Uterus (tissue), 4 donors: Measurements from ENCODE around the gene SMARCA4. TPM values are rescaled to one million over a fixed set of nuclear protein-coding genes. Genes with fewer than 3 reads are reported as not detected.

Source experiments
- DNase-seq, 2 donors: peaks; one replicate each; pipeline ENCODE4 v3.0.0-alpha.2; 2019 to 2020
- H3K27ac ChIP-seq, 2 donors: fragments of 200-600 bp; sonication (generic); 1 replicate in 1 of 2; 2 replicates in 1 of 2; pipeline ENCODE4 v1.5.1; 2016 to 2018
- H3K27me3 ChIP-seq, 2 donors: fragments of 200-600 bp; sonication (generic); one replicate each; pipeline ENCODE4 v1.5.1; 2018 to 2019; ENCODE audit warnings: control low read depth in 1 of 2
- H3K36me3 ChIP-seq, 2 donors: fragments of 200-600 bp; sonication (generic); one replicate each; pipeline ENCODE4 v1.5.1; 2019; ENCODE audit warnings: control low read depth in 1 of 2
- H3K4me1 ChIP-seq, 2 donors: fragments of 200-600 bp; sonication (generic); one replicate each; pipeline ENCODE4 v1.5.1; 2018 to 2019; ENCODE audit warnings: control low read depth in 1 of 2
- H3K4me3 ChIP-seq, 2 donors: fragments of 200-600 bp; sonication (generic); 1 replicate in 1 of 2; 2 replicates in 1 of 2; pipeline ENCODE4 v1.5.1; 2018 to 2019; ENCODE audit warnings: mild to moderate bottlenecking in 1 of 2
- H3K9me3 ChIP-seq, 2 donors: fragments of 200-600 bp; sonication (generic); one replicate each; pipeline ENCODE4 v1.5.1; 2019; ENCODE audit warnings: control low read depth in 1 of 2
- CTCF ChIP-seq, 4 experiments: fragments of 200-600 bp in 2 of 4; fragments of 450-650 bp in 2 of 4; sonication (generic) in 2 of 4; IDR thresholded peaks; one replicate each; pipeline ENCODE4 v1.5.1; 2016 to 2019; ENCODE audit warnings: antibody characterized with exemption in 4 of 4, mild to moderate bottlenecking in 2 of 4, moderate library complexity in 1 of 4
- POLR2A ChIP-seq, 2 donors: fragments of 450-650 bp; IDR thresholded peaks; one replicate each; pipeline ENCODE4 v1.6.1; 2016; ENCODE audit warnings: antibody characterized with exemption in 2 of 2, mild to moderate bottlenecking in 1 of 2, moderate library complexity in 1 of 2
- intact Hi-C: fragments of 100-400 bp; cut with DNase I; formaldehyde crosslinking; loops from one replicate; pipeline ENCODE4 v1.15.1; 2023; ENCODE audit warnings: low total_unique reads
- total RNA-seq, 4 donors: library from RNA; depleted of rRNA in 3 of 4; stranded (reverse); fragments of >200 nt in 3 of 4; gene quantifications; one replicate each; pipeline versions ENCODE4 v1.1.0 to v1.2.4, GENCODE V29; 2014 to 2023
- donor health status: DM: yes; HTN: yes; CAD: no.

SMARCA4 gene
- total RNA-seq, 4 donors from 2014 or later = 44.6 to 78.7 (median 76.2) TPM

GRCh38 chr19:10963865-10964264 is 3.0 kb downstream of the SMARCA4 start:
- peaks cover 0 to 6% of the 10 kb centered on the region in 2 donors for H3K4me1 ChIP-seq
- H3K4me3 ChIP-seq = no peak overlapping the region
- H3K27me3 ChIP-seq = no peaks in the 10 kb centered on the region
- H3K36me3 ChIP-seq = no peaks in the 10 kb centered on the region
- intact Hi-C loops = no loop called here
- H3K27ac ChIP-seq = no peak overlapping the region
- TF ChIP-seq POLR2A (IDR thresholded peaks at IDR 0.05) (no peak), CTCF (IDR thresholded peaks at IDR 0.05) (no peak)
- DNase-seq = no peak
- no peaks in the 10 kb centered on the region for H3K9me3 ChIP-seq

- TF ChIP-seq POLR2A (IDR thresholded peaks at IDR 0.05) (no peak), CTCF (IDR thresholded peaks at IDR 0.05) (no peak)
- intact Hi-C loops = no loop called here
- peaks cover 0 to 6% of the 10 kb centered on the region in 2 donors for H3K4me1 ChIP-seq
Measured at GRCh38 chr19:10964903-10965302, 4.1 kb downstream of the SMARCA4 start.

GRCh38 chr19:10965398-10965797 is 4.6 kb downstream of the SMARCA4 start:
- H3K27ac ChIP-seq = no peak overlapping the region
- peaks cover 0 to 6% of the 10 kb centered on the region in 2 donors for H3K4me1 ChIP-seq
- no peak overlapping the region for H3K4me3 ChIP-seq
- TF ChIP-seq POLR2A (IDR thresholded peaks at IDR 0.05) (no peak), CTCF (IDR thresholded peaks at IDR 0.05) (no peak)
- H3K9me3 ChIP-seq = no peaks in the 10 kb centered on the region
- intact Hi-C loops = no loop called here
- no peaks in the 10 kb centered on the region for H3K36me3 ChIP-seq
- no peak for DNase-seq
- no peaks in the 10 kb centered on the region for H3K27me3 ChIP-seq

More at GRCh38 chr19:10964903-10965302, 4.1 kb downstream of the SMARCA4 start:
- H3K27ac ChIP-seq = no peak overlapping the region
- DNase-seq = no peak
- H3K36me3 ChIP-seq = no peaks in the 10 kb centered on the region
- H3K4me3 ChIP-seq = no peak overlapping the region
- no peaks in the 10 kb centered on the region for H3K27me3 ChIP-seq
- no peaks in the 10 kb centered on the region for H3K9me3 ChIP-seq

GRCh38 chr19:10966809-10967208 is 6.0 kb downstream of the SMARCA4 start:
- Histone ChIP-seq H3K4me1 (peaks cover 0 to 6% of the 10 kb centered on the region in 2 donors), H3K4me3 (no peak overlapping the region), H3K27me3 (no peaks in the 10 kb centered on the region), H3K9me3 (no peaks in the 10 kb centered on the region), H3K36me3 (no peaks in the 10 kb centered on the region), H3K27ac (no peak overlapping the region)
- DNase-seq = no peak
- TF ChIP-seq POLR2A (IDR thresholded peaks at IDR 0.05) (no peak), CTCF (IDR thresholded peaks at IDR 0.05) (no peak)
- intact Hi-C loops = no loop called here

- Histone ChIP-seq H3K4me3 (no peak overlapping the region), H3K9me3 (no peaks in the 10 kb centered on the region), H3K27me3 (no peaks in the 10 kb centered on the region), H3K4me1 (no peaks in the 10 kb centered on the region), H3K27ac (no peak overlapping the region), H3K36me3 (no peaks in the 10 kb centered on the region)
- no peak for DNase-seq
- intact Hi-C loops = no loop called here
- TF ChIP-seq CTCF (IDR thresholded peaks at IDR 0.05) (no peak), POLR2A (IDR thresholded peaks at IDR 0.05) (no peak)
Measured at GRCh38 chr19:10968527-10969135, 7.8 kb downstream of the SMARCA4 start.
